GM19324 (cell line): Measurements from ENCODE around the gene NADK.

Source experiments
- ATAC-seq: cut with Tn5 transposase; IDR thresholded peaks from one replicate; pipeline ENCODE4 v1.9.1; 2021; ENCODE audit warnings: mild to moderate bottlenecking, moderate library complexity; ENCODE audit not compliant: unreplicated experiment, low FRiP score

The NADK gene, protein sequence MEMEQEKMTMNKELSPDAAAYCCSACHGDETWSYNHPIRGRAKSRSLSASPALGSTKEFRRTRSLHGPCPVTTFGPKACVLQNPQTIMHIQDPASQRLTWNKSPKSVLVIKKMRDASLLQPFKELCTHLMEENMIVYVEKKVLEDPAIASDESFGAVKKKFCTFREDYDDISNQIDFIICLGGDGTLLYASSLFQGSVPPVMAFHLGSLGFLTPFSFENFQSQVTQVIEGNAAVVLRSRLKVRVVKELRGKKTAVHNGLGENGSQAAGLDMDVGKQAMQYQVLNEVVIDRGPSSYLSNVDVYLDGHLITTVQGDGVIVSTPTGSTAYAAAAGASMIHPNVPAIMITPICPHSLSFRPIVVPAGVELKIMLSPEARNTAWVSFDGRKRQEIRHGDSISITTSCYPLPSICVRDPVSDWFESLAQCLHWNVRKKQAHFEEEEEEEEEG

DNA sequence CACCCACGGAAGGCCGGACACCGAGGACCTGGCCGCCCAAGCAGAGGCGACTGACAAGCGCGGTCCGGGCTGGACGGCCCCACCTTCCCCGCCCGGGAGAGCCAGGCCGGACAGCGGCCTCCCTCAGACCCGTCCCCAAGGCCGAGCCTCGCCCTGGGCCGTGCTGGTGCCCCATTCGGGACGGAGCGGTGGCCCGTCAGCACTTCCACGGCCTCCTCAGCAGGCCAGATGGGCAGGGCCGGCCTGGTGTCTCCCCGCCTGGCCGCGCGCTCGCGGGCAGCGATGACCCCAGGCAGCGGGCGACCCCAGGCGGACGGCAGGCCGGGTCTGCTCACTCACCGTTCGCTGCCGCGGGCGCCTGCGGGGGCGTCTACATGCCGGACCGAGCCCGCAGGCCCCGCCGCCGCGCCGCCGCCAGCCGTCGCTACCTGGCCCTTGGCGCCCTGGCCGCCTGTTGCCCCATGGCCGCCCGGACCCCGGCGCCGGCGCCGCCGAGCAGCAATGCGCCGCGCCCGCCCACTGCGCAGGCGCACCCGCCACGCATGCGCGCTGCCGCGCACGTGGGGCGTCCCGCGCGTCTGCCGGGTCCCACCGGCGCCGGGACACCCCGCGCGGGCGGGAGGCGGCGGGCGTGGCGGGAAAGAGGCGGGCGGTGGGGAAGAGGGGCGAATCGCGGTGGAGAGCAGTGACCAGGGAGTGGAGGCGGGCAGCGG lies at the start of gene NADK:
Gene NADK (minus strand): TSS at position 521 of the 713 bp plus-strand sequence. CDS start 13,064 bp downstream, outside the sequence.
- ATAC-seq = peak; percentile 58

DNA sequence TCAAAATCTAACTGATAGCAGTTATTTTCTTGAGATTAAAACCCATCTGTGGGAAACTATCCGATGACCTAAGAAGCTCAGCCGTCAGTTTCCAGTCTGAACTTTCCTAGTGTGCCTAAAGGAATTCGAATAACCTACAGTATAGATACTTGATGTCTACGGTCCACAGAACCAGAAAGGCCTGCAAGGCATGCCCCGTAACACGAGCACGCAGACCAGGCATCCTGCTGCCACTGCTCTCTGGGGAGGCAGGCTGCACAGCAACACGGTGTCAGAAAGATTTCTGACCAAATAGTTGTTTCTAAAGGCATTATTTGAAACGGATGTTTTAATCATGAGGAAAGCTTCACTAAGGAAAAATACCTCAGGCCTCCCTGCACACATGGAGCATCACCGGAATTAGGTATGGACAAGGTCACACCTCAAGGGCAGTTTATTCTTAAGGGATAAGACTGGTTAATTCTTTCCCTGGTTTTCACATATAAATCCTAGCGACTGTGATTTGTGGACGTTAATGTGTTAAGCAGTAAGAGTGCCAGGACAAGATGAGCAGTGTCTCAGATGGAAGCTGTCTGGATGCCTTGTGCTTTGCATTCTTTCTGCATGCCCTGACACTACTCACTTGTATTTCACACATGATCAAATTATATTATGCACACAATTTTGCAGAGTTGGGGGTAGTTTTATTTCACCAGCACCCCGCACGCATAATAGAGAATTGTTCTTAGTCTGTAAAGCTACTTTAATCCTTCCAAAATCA lies 49.0 kb upstream of the NADK start:
- no peak for ATAC-seq

DNA sequence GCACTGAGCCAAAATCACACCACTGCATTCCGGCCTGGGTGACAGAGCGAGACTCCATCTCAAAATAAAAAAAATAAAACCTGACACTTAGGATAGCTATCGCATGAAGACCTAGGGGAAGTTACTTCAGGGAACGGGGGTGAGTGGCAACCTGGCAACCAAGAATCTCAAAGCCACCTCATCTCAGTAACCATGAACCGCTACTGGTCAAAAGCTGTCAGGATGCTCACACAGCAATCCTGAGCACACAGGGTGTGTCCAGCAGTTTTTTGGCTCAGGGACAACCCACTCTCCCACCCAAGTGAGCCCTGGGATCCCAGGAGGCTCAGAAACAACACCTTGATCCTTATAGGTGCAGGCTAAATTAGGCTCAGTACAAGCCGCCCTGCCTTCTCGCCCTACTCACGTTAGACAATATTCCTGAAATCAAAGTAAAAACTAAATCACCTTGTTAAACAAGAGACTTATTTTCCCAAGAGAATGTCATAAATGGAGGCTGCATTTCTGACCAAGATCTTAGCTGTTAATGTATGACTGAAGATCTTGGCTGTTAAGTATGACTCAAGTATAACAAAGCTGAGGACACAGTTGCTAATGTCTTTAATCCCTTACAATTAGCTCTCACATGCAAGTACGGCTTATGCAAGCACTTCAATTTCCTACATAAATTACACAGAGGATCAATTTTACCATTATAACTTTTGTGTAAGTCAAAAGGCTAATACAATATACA lies 48.3 kb upstream of the NADK start:
- no peak for ATAC-seq

DNA sequence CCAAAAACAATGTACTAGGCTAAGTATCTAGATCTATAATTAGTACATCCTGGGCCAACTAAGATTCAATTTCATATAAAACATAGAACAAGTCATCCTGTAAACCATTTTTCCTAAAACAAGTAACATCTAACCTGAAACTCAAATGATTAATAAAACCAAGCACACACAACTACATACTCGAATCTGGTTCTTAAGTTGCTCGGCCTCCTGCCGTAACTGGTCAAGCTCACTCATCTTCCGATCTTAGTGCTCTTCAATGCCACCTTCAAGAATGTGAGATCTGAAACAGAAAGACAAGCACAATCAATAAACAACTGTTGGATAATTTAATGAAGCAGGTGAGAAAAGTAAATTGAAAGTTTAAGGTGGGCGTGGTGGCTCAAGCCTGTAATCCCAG lies 46.9 kb upstream of the NADK start:
- ATAC-seq = no peak

DNA sequence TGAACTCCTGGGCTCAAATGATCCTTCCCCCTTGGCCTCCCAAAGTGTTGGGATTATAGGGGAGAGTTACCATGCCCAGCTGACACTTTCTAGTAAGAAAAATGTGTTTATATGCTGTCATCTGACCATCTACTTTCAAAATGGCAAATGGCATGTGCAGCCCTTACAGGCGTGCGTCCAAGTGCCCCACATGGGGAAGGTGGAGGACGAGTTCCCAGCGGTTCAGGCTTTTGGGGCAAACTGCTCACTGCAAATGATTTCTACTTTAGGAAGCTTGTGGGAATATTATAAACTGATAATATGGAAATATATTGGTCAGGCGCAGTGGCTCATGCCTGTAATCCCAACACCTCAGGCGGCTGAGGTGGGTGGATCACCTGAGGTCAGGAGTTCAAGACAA lies 41.5 kb upstream of the NADK start:
- ATAC-seq = no peak

DNA sequence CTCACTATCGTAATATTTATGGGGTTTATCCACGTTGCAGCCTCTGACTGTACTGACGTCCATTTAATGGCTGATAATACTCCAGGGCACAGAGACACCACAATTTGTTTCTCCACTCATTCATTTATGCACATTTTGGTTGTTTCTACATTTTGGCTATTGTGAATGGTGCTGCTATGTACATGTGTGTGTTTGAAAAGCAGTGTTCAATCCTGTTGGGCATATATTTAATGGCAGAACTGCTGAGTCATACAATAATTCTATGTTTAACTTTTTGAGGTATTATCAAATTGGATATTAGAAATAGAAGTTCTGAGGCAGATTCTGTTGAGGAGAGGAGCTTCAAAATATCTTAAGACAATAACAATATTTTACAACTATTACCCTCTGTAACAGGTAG lies 39.0 kb upstream of the NADK start:
- ATAC-seq = no peak

DNA sequence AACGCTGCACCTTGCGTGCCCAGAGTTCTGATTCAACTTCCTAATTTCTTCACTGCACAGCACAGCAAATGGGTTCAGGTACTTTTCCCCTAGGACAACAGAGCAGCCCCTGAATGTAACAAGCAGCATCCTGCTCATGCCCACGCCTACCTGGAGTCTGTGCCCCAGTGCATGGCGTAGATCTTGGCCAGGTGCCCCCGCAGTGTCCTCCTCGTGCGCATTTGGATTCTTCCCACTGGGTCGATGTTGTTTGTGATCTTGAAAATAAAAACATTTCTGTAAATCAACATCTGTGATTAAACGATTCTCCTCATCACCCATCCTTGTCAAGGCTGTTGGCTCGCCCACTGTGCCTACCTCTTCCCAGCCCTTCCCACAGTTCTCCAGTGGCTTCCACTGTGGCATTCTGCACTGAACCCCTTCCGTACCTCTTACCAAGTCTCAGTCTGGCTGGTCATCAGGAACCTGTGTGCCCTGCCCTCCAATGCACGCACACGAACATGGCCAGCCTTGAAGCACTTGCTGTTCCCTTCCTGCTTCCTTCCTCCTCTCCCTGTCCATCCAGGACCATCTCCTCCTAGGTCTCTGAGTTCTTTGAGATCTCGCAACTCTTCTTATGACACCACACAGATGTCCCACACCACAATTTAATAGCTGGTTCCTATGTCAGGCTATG lies 37.5 kb upstream of the NADK start:
- no peak for ATAC-seq

DNA sequence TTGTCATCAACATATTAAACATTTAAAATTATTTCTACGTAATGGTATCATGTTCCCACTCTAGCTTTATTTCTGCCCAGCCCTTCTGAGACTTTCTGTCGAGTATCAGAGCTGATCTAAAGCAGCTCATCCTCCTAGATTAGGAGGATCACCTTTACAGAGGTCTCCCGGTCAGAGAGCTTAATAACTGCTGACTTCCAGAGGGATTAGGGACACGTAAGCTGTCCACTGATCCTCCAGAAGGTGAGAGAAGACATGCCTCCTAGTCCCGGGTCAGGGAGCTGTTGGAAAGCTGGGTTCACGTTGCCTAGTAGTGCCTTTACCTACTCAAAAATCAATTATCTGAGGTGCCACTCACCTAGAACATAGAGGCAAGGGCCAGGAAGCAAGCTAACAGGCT lies 31.2 kb upstream of the NADK start:
- no peak for ATAC-seq

DNA sequence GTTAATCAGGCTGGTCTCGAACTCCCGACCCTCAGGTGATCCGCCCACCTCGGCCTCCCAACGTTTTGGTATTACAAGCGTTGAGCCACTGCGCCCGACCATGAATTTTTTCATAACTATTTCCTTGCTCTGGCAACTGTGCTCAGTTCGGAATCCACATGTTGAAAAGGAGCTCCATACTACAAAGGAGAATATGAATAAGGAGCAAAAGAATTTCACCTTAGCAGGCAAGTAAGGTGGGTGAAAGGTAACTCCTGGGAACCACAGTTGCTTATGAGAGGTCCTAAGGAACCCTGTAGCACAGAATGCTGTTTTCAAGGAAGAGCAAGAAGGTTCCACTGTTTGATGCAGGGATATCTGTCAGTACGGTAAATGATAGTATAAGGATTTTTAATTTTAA lies 29.9 kb upstream of the NADK start:
- no peak for ATAC-seq

DNA sequence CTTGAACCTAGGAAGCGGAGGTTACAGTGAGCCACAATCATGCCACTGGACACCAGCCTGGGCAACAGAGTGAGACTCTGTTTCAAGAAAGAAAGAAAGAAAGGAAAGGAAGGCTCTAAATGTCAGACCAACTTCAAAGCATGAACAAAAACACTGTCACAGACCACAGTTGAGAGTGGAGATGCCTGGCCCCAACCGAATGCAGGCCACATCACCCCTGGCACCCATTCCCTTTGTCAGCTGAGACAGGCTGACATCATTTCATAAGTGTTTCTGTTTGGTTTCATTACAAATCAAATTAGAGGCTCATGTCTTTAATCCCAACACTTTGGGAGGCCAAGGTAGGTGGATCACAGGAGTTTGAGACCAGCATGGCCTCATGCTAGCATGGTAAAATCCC lies 28.6 kb upstream of the NADK start:
- no peak for ATAC-seq

DNA sequence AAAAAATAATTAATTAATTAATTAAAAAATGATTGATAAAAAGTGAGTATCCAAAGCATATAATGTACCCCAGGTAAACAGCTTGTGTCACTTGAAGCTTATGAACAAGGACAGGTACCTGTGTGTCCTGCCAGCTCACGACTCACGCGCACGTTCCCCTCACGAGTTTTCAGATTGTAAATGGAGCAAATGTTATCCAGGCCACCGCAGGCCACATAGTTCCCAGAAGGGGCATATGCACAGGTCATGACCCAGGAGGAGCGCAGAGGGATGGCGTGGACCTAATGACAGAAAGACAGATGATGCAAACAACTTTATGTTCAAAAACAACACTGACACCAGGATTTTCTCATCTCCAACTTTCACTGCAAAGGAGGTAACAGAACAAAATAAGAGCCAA lies 26.0 kb upstream of the NADK start:
- ATAC-seq = no peak

DNA sequence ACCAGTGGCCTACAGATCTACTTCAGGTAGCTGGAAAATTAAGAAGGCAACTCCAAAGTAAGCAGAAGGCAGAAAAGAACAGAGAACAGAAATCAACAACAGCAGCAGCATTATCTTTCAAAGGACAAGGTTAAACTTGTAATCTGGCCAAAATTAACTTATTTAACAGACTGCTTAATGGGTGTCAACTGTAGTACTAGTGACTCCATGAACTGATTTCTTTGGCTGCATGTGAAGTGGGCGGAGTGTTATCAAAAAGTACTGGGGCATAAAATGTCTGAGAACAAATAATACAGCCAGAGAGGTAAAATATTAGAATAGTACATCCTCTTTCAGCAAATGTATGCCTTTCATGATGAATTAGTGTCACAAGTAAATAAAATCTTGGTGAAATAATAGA lies 24.6 kb upstream of the NADK start:
- no peak for ATAC-seq

DNA sequence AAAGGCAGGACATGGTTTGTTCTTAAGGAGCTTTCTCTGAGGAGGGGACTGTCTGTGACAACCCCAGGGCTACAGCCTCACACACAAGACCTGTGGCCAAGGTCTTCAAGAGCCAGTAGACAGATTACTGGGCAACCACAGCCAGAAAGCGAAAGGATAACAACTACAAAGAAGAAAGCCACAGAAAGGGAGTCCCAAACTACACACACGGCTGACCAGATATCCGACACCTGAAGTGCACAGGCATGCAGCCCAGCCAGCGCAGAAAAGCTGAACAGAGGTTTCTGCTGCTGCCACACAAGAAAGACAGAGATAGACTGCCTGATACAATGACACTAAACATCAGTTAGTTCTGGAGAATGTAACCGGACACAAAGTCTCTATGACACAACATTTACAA lies 21.4 kb upstream of the NADK start:
- no peak for ATAC-seq

DNA sequence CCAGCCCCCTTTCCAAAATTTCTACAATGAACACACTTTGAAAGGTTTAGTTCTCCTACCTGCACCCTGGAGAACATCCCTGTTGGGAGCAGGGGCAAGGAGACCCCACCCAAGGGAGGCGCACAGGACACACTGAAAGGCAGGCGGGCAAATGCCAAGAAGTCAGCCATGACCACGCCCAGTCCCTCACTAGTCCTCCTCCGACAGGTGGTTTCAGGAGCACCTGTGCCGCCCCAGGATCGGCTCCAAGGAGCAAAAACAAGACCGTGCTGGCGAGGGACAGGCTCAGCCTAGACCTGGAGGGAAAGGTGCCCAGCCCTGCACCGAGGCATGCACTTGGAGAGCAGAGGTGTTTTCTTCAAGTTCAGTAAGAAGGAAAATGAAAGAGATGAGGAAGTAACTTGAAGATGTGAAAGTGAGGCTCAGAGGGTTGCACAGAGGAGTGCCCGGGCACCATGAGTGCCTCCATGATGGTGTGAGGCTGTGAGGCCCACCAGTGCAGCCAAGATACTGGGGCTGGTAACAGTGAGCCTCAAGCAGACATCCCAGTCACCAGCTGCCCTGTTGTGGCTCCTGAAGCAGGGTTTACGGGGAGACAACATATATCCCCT lies 19.6 kb upstream of the NADK start:
- no peak for ATAC-seq

DNA sequence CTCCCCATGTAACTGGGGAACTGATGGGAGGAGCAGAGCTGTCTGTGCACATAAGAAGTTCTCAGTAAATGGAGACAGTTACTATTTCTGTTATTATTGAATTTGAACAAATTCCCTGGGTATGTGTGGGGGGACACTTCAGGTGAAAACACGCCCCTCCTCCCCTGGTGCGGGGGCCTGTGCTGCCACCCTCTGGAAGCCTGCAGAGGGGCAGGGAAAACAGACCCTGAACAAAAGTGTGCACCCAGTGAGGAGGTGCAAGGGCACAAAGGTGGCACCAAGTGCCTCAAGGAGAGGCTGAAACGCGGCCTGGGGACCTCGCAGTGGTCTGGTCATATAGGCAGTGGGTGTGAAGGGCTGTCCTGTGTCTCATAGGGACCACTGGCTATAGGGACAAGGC lies 18.2 kb upstream of the NADK start:
- no peak for ATAC-seq

DNA sequence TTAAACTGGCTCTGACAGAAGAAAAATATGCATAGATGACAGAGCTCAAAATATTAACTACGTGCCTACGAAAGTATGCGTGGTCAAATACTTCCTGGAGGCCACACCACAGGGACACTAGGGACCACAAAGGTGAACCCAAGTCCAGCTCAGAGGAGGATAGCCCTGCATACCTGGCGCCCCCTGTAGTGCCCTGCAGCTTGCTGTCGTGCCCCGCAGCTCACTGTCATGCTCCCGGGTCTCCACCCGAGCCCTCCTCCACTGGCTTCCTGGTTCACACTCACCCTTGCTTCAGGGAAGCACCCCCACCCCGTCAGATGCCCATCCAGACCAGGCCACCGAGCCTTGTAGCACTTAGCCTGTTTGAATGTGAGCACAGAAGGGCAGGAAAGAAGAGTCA lies 16.7 kb upstream of the NADK start:
- no peak for ATAC-seq

DNA sequence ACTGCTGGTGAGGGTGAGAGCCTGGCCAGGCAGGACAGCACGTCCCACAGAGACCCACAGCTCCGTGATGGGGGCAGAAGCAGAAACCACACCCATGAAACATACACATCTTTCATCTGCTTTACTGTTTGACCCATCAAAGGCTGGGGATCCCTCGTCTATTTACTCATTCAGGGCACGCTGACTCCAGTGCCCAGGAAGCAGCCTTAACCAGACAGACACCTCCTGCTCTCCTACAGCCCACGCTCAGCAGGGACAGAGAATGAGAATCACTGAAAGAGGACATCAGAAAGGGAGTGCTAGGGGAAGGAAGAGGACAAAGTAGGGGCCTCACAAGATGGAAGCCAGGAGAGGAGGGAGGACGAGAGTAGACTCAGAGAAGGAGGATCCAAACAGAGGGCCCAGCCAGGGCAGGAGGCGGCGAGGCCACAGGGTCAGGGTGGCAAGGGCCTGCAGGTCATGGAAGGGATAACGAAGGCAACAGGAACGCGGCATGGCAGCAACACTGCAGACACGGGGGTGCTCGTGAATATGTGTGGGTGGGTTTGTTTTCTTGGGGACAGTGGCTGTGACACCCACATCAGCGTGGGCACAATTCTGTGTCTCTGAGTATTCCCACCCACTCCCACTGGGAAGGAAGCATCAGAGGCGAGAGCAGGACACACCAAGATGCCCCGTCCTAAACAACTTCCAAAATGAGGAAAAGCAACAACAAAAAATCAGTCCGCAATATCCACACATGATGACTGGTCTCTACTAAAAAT lies 15.4 kb upstream of the NADK start:
- ATAC-seq = no peak

DNA sequence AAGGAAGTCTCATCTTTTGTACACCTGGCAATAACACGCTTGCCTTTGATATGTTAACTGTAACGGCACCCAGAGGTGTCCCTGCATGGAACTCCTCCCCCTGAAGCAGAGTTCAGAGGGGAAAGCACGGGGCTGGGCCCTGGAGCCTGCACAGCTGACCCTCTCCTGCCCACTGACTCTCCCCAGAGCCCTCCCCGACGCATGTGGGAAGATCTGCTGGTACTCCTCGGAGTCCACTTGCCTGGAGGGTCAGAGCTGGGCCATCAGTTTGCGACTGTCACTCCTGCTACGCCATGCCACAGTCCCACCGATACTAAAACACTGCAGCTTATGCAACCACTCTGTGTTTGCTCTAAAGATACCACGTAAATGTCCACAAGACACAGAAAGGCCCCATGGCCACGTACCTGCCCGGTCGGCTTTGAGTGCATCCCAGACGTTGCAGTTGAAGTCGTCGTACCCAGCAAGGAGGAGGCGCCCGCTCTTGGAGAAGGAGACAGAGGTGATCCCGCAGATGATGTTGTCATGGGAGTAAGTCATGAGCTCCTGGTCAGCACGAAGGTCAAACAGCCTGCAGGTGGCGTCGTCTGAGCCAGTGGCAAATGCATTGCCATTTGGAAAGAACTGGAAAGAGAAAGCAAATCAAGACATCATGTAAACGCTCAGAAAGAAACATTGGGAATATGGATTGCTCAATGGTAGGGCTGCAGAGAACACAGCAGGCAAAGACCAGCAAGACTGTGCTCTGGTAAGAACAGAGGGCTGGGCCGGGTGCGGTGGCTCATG lies 10.6 kb upstream of the NADK start:
- no peak for ATAC-seq
